GM18907 (cell line): Measurements from ENCODE around the gene SEMA5B.
A peak's percentile ranks its signal among the peaks of the same experiment; 100 is the strongest.

ENCODE experiments used
- ATAC-seq: cut with Tn5 transposase; IDR thresholded peaks from one replicate; pipeline ENCODE4 v1.9.1; 2021; ENCODE audit warnings: mild to moderate bottlenecking, moderate library complexity; ENCODE audit not compliant: unreplicated experiment

The SEMA5B gene

DNA sequence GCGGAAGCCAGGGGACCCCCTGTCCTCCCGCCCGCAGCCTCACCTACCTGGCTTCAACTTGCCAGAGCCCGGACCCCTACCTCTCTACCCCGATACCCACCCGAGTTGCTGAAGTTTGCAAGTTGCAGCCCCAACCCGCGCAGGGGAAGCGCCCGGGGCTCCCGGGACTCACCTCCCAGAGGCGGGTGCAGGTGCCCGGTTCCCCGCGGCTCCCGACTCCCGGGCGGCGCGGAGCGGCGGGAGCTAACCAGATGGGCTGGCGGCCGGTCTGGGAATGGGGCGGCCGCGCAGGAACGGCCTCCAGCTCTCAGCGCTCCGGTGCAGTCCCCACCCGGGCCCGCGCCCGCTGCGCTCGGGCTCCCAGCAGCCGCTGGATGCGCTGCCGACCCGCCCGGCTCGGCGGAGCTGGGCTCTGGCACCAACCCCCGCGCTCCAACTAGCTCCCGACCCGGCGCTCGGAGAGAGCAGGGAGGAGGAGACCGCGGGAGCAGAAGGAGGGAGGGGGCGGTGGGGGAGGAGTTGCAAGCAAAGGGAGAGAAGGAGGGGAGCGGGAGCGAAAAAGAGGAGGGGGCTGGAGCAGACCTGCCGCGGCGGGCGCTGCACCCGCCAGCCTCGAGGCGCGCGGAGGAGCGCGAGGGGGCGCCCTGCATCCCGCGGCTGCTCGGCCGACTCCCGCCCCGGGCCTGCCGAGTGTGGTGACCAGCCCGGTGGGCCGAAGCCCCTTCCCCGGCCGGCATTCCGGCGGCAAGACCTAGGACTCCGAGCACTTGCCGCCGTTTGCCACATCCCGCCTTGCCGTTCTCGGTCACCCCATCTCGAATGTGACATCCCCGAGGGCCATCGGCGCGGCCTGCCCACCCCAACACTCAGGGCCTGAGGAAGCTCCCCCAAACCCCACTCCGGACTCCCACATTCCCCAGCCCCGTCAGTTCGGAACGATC lies at the start of gene SEMA5B:
Gene SEMA5B (minus strand): TSS at position 472 of the 941 bp plus-strand sequence. CDS start 66,500 bp downstream, outside the sequence.
- no peak for ATAC-seq

DNA sequence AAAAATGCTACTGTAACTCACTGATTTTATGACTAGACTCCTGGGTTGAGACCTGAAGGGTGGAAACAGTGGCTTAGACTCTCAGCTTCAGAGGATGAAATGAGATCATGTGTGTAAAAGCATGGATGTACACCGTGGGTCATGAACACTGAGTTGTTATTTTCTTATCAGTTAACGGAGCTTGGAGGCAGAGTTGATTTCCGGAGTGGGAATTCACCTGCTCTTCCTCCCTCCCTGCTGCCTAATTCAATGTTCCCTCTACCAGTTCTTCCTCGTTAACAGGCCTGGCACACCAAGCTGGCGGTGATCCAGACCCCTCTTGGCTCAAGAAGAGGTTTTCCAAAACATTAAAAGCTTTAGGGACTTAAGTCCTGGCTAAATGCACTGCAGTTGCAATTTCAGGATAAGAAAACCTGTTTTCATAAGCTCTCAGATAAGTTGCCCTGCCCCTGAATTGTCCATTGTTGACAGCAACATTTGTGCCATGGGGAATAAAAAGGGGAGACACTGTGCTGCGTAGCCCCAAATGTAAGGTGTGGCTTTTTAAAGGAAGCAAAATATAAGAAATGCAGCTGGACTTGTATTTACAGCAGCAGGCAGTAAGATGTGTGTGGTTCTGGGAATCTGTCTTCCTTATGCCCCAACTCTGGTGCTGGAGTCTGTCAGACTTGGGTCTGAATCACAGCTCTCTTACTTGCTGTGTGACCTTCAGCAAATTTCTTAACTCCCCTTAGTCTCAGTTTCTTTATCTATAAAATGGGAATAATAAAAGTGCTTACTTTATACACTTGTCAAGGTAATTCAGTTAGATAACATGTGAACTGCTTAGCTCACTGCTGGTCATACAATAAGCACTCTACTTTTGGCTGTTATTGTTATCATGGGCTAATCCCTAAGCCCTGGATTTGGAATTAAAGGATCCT lies 49.2 kb upstream of the SEMA5B start:
- no peak for ATAC-seq

- no peak for ATAC-seq
Observed at GRCh38 chr3:123076112-123076495, 48.5 kb upstream of the SEMA5B start.

- no peak for ATAC-seq
Observed at GRCh38 chr3:123075359-123075758, 47.8 kb upstream of the SEMA5B start.

DNA sequence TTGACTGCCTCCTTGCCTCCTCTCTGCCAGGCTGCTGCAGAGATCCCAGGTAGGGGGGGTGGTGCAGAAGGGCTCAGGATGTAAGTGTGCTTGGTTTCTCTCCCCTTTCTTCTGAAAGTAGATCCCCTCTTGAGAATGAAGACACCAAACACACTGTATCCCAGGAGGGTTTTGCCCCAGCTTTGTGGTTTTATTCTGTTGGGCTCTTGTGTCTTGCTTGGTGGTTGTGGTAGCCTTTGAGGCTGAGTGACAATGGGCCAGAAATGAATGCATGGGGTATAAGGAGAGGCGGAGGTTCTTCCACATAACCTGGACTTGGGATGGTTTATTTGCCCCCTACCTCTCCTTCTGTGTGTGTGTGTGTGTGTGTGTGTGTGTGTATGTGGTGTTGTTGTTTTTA lies 45.0 kb upstream of the SEMA5B start:
- ATAC-seq, result no peak

DNA sequence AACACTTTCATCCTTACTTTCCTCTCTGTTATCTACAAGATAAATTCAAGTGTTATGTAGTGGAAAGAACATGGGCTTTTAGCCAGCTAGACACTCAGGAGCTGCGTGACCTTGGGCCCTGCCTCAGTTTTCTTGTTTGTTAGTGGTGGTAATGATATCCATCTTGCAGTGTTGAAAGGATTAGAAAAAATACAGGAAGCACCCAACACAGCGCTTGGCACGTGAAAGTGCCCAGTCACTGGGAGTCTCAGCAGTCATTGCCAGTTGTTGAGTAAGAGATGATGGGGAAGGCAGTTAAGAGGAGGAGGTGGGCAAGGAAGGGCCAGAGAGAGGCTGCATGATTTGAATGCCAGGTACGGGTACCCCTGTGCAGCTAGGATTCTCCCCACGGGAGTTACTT lies 44.6 kb upstream of the SEMA5B start:
- ATAC-seq, result no peak

DNA sequence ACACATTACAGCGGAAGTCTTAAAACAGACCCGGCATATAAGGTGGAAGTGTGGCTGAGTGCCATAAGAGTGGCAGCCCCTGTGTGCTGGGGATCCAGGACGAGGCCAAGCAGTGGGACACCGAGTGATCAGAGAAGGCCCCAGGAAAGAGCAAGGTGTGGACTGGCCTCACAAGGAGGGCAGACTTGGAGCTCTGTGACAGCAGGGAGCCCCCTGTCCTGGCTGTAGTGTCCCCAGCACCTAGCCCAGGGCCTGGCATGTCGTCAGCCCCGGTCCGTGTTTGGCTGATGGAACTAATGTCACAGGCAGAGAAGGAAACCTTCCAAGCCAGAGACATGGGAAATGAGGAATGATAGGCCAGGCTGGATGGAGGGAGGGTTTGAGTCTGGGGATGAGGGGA lies 44.0 kb upstream of the SEMA5B start:
- ATAC-seq, result no peak

DNA sequence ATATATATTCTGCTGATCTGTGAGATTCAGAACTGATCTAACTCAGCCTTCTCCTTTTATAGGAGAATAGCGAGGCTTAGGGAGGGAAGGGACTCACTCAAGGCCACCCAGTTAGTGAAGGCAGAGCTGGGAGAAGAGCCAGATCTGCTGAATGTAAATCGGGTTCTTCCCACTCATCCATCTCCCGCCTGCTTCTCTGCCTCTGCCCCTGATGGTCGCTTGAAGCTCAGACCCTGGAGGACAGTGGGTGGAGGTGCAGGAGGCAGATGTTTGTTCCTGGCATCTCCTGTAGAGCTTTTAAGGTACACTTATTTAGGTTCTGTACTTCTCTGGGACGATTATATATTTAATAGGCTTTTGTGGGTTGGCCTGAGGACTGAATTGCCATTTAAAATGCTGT lies 43.6 kb upstream of the SEMA5B start:
- ATAC-seq, result no peak

DNA sequence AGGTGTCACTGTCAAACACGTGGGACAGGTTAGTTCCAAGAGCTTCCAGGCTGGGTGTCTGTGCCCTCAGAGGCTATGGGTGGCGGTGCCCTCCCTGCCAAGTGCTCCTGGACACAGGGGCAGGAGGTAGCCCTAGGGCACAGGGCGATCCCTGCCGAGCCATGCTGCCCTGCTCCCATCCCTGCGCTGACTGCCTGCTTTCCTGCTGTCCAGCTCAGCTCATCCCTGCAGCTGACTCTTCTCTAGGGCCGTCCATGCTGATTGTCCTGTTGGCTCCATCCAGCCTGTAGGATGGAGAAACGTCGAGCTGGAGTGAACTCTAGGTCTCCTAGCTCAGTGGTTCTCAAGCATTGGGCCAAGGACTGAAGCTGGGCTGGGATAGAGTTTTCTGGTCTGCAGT lies 42.9 kb upstream of the SEMA5B start:
- ATAC-seq, result no peak

DNA sequence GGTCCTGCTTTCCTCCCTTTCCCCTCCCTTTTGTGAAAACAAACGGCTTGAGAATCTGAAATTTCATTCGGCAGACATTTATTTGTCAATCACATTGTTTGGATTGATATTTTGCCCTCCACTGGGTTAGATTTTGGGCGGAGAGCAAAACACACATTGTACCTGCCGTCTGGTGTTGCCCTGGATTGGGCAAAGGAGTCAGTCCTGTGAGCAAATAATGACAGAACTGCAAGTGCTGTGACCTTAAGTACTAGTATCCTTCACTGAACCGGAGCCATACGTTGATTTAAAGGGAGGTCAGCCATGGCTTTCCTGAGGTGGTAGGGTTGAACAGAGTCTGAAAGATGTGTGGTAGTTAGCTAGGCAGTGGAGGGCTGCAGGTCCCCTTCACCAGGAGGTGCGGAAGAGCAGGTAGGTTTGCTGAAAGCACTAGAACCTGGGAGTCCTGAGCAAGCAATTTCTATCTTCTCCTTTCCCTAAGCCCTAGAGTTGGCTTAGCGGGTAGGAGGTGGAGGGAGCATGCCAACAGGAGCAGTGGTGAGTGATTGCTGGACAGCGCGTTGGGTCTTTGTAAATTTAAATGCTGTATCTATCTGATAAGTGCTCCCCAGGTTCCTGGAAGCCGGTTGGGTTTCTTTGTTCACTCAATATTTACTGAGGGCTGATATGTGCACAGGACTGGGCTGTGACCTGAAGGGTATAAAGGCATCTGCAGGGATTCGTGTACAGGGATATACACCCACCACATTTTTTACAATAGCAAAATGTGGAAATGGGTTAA lies 41.2 kb upstream of the SEMA5B start:
- no peak for ATAC-seq

GRCh38 chr3:123067689-123068600 lies 40.4 kb upstream of the SEMA5B start:
- ATAC-seq, result peak; percentile 32

- ATAC-seq, result peak; percentile 86
Observed at GRCh38 chr3:123066896-123067688, 39.5 kb upstream of the SEMA5B start, which contains the start of gene PDIA5. Gene PDIA5 (plus strand): TSS chr3:123067025. CDS start chr3:123067165, 140 bp downstream.

DNA sequence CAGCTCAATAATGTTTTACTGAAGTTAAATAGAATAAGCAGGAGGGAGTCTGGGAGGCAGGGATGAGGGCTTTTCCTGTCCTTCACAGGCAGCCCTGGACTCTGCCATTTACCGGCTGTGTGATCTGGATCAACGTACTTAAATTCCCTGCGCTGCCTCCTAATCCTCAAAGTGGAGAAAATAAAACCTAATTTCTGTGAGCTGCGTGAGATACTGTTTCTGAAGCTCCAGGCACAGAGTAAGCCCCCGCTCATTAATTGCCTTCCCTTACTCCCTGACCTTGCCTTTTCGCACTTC lies 39.0 kb upstream of the SEMA5B start:
- ATAC-seq, result no peak

GRCh38 chr3:123064914-123065313 lies 37.4 kb upstream of the SEMA5B start:
- ATAC-seq, result no peak

- ATAC-seq, result no peak
Observed at GRCh38 chr3:123064506-123064905, 36.9 kb upstream of the SEMA5B start.

- ATAC-seq, result no peak
Observed at GRCh38 chr3:123063034-123063433, 35.5 kb upstream of the SEMA5B start.

GRCh38 chr3:123061856-123062255 lies 34.3 kb upstream of the SEMA5B start:
- ATAC-seq, result no peak

DNA sequence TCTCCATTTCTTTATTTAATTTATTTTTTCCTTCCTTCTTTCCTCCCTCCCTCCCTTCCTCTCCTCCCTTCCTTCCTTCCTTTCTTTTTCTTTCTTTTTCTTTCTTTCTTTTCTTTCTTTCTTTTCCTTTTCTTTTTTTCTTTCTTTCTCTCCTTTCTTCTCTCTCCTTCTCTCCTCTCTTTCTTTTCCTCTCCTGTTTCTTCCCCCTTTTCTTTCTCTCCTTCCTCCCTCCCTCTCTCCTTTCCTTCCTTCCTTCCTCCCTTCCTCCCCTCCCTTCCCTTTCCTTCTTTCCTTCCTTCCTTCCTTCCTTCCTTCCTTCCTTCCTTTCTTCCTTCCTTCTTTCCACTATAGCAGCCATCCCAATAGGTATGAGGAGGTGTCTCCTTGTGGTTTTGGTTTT lies 32.5 kb upstream of the SEMA5B start:
- no peak for ATAC-seq

DNA sequence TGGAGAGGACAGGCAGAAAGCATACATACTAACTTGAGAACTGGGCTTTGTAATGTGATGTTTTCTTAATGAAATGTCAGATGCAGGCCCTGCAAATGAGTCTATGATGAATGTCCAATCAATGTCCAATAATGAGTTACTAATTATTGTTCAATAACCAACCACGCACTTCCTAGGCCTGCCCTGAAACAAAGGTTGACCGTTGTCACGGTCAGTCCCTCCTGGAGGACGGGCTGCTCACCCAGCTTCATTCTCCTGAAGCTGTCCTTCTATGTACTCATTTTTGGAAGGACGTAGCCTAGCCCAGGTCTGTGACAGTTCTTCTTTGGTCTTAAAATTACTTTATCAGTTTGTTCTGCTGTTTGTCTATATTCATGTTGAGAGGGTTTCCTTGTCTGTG lies 30.9 kb upstream of the SEMA5B start:
- ATAC-seq, result no peak
